A673 (cell line): ENCODE results near the gene GOLGA7B. TPM values are rescaled to one million over a fixed set of nuclear protein-coding genes. Genes with fewer than 3 reads are reported as not detected.

Experiments
- BruUV-seq: library from RNA; stranded (reverse); fragments of 400-500 nt; replicated peaks from 2 replicates; lab custom pipeline; 2021; lab: Mats Ljungman, UMichigan
- CTCF ChIA-PET: fragments of 300-600 bp; sonication (Branson Sonifier 250); formaldehyde crosslinking; loops from one replicate; lab custom pipeline; 2022; ENCODE audit warnings: antibody characterized with exemption; lab: Charles Lee
- POLR2A ChIA-PET: fragments of 300-600 bp; sonication (Branson Sonifier 250); formaldehyde crosslinking; loops from one replicate; lab custom pipeline; 2022; ENCODE audit warnings: antibody characterized with exemption; ENCODE audit not compliant: low non-redundant PET; lab: Charles Lee
- DNase-seq: peaks from one replicate; pipeline ENCODE4 v3.0.0-alpha.2; 2015; ENCODE audit warnings: low spot score
- H3K27ac ChIP-seq: fragments of 200-600 bp; sonication (generic); 2 replicates; pipeline ENCODE4 v1.5.1; 2016; ENCODE audit warnings: mixed run types, low read depth, mild to moderate bottlenecking, mixed read lengths, antibody characterized with exemption, low read length; ENCODE audit not compliant: poor library complexity, severe bottlenecking
- H3K27me3 ChIP-seq: fragments of 200-600 bp; sonication (generic); replicated peaks from 2 replicates; pipeline ENCODE4 v1.6.1; 2017; ENCODE audit warnings: mixed run types, low read depth, mild to moderate bottlenecking, mixed read lengths, antibody characterized with exemption, low read length; ENCODE audit not compliant: insufficient read depth, poor library complexity
- H3K36me3 ChIP-seq: fragments of 200-600 bp; sonication (generic); 2 replicates; pipeline ENCODE4 v1.6.1; 2016; ENCODE audit warnings: mixed run types, mild to moderate bottlenecking, mixed read lengths, antibody characterized with exemption, low read length; ENCODE audit not compliant: insufficient read depth, poor library complexity, severe bottlenecking
- H3K4me1 ChIP-seq: fragments of 200-600 bp; sonication (generic); 2 replicates; pipeline ENCODE4 v1.6.1; 2017; ENCODE audit warnings: mixed run types, mild to moderate bottlenecking, mixed read lengths, antibody characterized with exemption, low read length; ENCODE audit not compliant: insufficient read depth, poor library complexity, severe bottlenecking
- H3K4me3 ChIP-seq: fragments of 200-600 bp; sonication (generic); 2 replicates; pipeline ENCODE4 v1.5.1; 2016; ENCODE audit warnings: low read depth, mixed run types, mild to moderate bottlenecking, mixed read lengths, low read length; ENCODE audit not compliant: poor library complexity, severe bottlenecking
- H3K9me3 ChIP-seq: fragments of 200-600 bp; sonication (generic); 2 replicates; pipeline ENCODE4 v1.6.1; 2016; ENCODE audit warnings: mixed run types, low read depth, mild to moderate bottlenecking, mixed read lengths, antibody characterized with exemption, low read length; ENCODE audit not compliant: poor library complexity, severe bottlenecking
- CTCF ChIP-seq: fragments of 300-800, 200-600 bp; sonication (generic); conservative IDR thresholded peaks from 2 replicates; pipeline ENCODE4 v1.5.1; 2017; ENCODE audit warnings: low read depth, mild to moderate bottlenecking, antibody characterized with exemption, low read length, moderate library complexity, mixed read lengths
- EZH2 ChIP-seq: fragments of 200-600 bp; sonication (generic); IDR thresholded peaks from 2 replicates; pipeline ENCODE4 v1.6.1; 2017; ENCODE audit warnings: borderline replicate concordance, low read depth, mild to moderate bottlenecking, mixed read lengths, antibody characterized with exemption, low read length; ENCODE audit not compliant: poor library complexity, severe bottlenecking
- intact Hi-C: fragments of 100-400 bp; cut with micrococcal nuclease; formaldehyde crosslinking; loops from one replicate; pipeline ENCODE4 v1.10.0; 2022; ENCODE audit not compliant: unreplicated experiment
- total RNA-seq: library from RNA; stranded (reverse); gene quantifications from 2 replicates; pipeline ENCODE4 v1.2.3, GENCODE V29; 2021

GOLGA7B gene
- total RNA-seq, 1 experiment from 2014 or later, result 0.64 TPM

GRCh38 chr10:97895084-97895483, 45.4 kb downstream of the GOLGA7B start:
- Histone ChIP-seq H3K27me3 (no peaks in the 10 kb centered on the region), H3K4me1 (no peaks in the 10 kb centered on the region), H3K9me3 (no peaks in the 10 kb centered on the region), H3K36me3 (no peaks in the 10 kb centered on the region), H3K4me3 (no peak overlapping the region), H3K27ac (no peak overlapping the region)
- no TSS peak for BruUV-seq
- intact Hi-C loops, result no loop called here
- DNase-seq, result no peak
- TF ChIP-seq EZH2 (no peak), CTCF (no peak)
- CTCF ChIA-PET, result no interaction called here
- POLR2A ChIA-PET, result no interaction called here

DNA sequence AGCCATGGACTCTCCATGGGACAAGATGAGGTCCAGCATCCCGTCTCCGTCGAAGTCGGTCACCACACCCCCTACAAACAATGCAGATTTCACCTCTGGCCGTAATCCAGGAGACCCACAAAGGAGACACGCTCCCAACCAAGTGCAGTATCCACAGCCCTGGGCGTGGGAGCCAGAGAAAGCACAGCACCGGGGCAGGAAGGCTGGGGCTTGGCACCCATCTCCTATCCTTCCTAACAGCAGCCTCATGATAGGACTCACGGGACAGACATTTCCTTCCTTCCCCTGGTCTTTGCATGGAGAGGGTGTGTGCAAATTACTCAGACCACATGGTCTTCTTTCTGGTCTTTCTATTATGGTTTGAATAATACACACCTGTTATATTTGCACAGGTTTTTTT, 46.3 kb downstream of the GOLGA7B start:
- no peaks in the 10 kb centered on the region for H3K4me1 ChIP-seq
- no peak overlapping the region for H3K4me3 ChIP-seq
- BruUV-seq, result no TSS peak
- TF ChIP-seq EZH2, result no peak
- TF ChIP-seq CTCF, result no peak
- no peak for DNase-seq
- ChIA-PET CTCF (no interaction called here), POLR2A (no interaction called here)
- H3K27ac ChIP-seq, result no peak overlapping the region
- H3K9me3 ChIP-seq, result no peaks in the 10 kb centered on the region
- intact Hi-C loops, result no loop called here
- H3K36me3 ChIP-seq, result no peaks in the 10 kb centered on the region
- no peaks in the 10 kb centered on the region for H3K27me3 ChIP-seq

- TF ChIP-seq EZH2 (no peak), CTCF (no peak)
- POLR2A ChIA-PET, result no interaction called here
- H3K27ac ChIP-seq, result no peak overlapping the region
- H3K36me3 ChIP-seq, result no peaks in the 10 kb centered on the region
- intact Hi-C loops, result no loop called here
- no TSS peak for BruUV-seq
- no peaks in the 10 kb centered on the region for H3K27me3 ChIP-seq
- no peak for DNase-seq
- H3K9me3 ChIP-seq, result no peaks in the 10 kb centered on the region
- CTCF ChIA-PET, result no interaction called here
- no peaks in the 10 kb centered on the region for H3K4me1 ChIP-seq
- H3K4me3 ChIP-seq, result no peak overlapping the region
Measured at GRCh38 chr10:97896756-97897358, 47.2 kb downstream of the GOLGA7B start.
